ENCODE results near the gene MFSD1. TPM values are rescaled to one million over a fixed set of nuclear protein-coding genes. Genes with fewer than 3 reads are reported as not detected.

The MFSD1 gene
- total and polyA plus RNA-seq, 9 of the 15 experiments (the other 6 are each of a cell fraction or from before 2014, with no cell fraction given), result 8.7 to 49.5 (median 28.6) TPM

GRCh38 chr3:158773166-158773565, 28.7 kb upstream of the MFSD1 start (continued):
- TF ChIP-seq FOXK2 (conservative IDR thresholded peaks at IDR 0.05 in 1 of 2, IDR thresholded peaks at IDR 0.05 in 1 of 2; ENCODE audit: low read depth in 2 of 2), result peak; percentile 55 to 67; a peak in 2 of 4 replicates
- no peak for TF ChIP-seq HMG20A (CRISPR knock-in tag; conservative IDR thresholded peaks at IDR 0.05)
- no peak for TF ChIP-seq PHTF2 (CRISPR knock-in tag; IDR thresholded peaks at IDR 0.05)
- no peak for TF ChIP-seq ARNT (IDR thresholded peaks at IDR 0.05)
- TF ChIP-seq ZNF436 (CRISPR knock-in tag; IDR thresholded peaks at IDR 0.05), result no peak
- peak; percentile 90 for TF ChIP-seq ZNF24 (IDR thresholded peaks at IDR 0.05)

DNA sequence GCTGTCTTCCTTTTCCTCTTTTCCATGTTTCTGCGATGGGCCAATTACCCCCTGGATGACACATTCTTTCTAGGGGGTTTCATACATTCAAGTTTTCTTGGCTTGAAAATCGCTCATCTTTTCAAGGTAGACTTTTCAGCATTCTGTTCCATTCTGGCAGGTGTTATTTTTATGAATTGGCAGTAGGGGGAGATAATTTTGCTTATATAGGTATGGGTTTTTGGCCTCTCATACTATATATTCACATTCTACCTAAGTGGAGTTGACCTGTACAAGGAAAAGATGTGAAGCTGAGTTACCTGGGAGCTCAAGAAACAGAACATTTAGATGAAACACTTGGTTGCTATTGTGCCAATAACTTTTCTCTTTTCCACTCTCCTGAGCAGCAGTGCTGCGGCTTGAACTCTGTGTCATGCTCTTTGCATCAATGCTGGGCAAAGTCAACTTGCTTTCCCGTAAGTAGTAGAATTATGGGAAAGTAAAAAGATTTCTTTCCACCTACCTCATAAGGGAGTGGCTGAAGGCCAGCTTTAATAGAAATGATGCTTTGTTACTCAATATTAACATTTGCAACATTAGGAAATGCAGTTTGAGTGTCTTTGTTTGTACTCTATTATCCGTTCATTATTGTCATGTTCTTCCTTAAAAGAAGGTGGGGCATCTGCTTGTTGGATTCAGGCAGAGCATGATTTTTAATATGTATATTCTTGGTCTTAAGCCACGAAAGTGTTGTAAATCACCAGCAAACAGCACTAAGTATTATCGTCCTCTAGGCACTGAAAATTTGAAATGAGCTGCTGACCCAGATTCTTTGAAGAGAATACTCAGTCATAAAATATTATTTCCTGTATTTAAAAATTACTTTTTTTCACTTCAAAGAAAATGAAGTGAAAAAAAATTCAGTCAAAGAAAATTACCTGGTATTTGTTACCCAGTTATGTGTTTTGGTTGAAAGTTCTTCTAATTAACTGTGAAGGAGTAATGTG, 27.7 kb upstream of the MFSD1 start:
- POLR2A ChIA-PET, result no interaction called here
- no peaks in the 10 kb centered on the region for H3K27me3 ChIP-seq (ENCODE audit: control insufficient read depth in 2 of 2, insufficient read depth in 2 of 2, low read length in 2 of 2)
- no peak for DNase-seq (ENCODE audit: extremely low read depth in 1 of 4, low spot score in 3 of 4)
- H4K20me1 ChIP-seq (replicated peaks; ENCODE audit: control insufficient read depth, insufficient read depth, low read length), result no peaks in the 10 kb centered on the region
- H3K9me1 ChIP-seq (ENCODE audit: control insufficient read depth, insufficient read depth, low read length), result no peaks in the 10 kb centered on the region
- ATAC-seq, result no peak
- 61% methylated on average over 7 of the region's 7 CpGs for WGBS (ENCODE audit: insufficient coverage, low coverage, missing lambda C conversion rate)
- H3K27ac ChIP-seq (ENCODE audit: extremely low read depth, low read depth, low read length), result no peak overlapping the region
- H3K9me3 ChIP-seq (replicated peaks; ENCODE audit: control insufficient read depth, insufficient read depth, low read depth, low read length), result no peaks in the 10 kb centered on the region
- intact Hi-C loops (cut with micrococcal nuclease), result loop anchor here (1.0 kb wide), 1 partner anchor 47 kb away; no protein-coding TSS in a partner anchor
- CTCF ChIA-PET (ENCODE audit: low intra/inter-chr PET ratio), result no interaction called here
- H3K4me3 ChIP-seq, result no peak overlapping the region
- peaks cover 15 to 49% of the 10 kb centered on the region in 2 experiments; a peak in 4 of 5 replicates for H3K4me1 ChIP-seq (replicated peaks in 1 of 2; ENCODE audit: control insufficient read depth in 2 of 2, insufficient read depth in 2 of 2, low read length in 2 of 2)
- H3K36me3 ChIP-seq (ENCODE audit: control insufficient read depth, insufficient read depth, low read length), result no peaks in the 10 kb centered on the region; the same call in 2 of the 3 replicates
- TF ChIP-seq, protein P1, sequence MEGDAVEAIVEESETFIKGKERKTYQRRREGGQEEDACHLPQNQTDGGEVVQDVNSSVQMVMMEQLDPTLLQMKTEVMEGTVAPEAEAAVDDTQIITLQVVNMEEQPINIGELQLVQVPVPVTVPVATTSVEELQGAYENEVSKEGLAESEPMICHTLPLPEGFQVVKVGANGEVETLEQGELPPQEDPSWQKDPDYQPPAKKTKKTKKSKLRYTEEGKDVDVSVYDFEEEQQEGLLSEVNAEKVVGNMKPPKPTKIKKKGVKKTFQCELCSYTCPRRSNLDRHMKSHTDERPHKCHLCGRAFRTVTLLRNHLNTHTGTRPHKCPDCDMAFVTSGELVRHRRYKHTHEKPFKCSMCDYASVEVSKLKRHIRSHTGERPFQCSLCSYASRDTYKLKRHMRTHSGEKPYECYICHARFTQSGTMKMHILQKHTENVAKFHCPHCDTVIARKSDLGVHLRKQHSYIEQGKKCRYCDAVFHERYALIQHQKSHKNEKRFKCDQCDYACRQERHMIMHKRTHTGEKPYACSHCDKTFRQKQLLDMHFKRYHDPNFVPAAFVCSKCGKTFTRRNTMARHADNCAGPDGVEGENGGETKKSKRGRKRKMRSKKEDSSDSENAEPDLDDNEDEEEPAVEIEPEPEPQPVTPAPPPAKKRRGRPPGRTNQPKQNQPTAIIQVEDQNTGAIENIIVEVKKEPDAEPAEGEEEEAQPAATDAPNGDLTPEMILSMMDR (IDR thresholded peaks at IDR 0.05 in 2 of 3, conservative IDR thresholded peaks at IDR 0.05 in 1 of 3; ENCODE audit: insufficient read depth in 2 of 3, low read depth in 1 of 3, low read length in 3 of 3), result peak in 2 of 3 experiments; percentile 9 to 18; a peak in 1 of 6 replicates
- no peak for TF ChIP-seq ZNF551 (CRISPR knock-in tag; IDR thresholded peaks at IDR 0.05)
- H3K9ac ChIP-seq (ENCODE audit: insufficient read depth in 1 of 2, low read depth in 2 of 2, low read length in 2 of 2), result no peak overlapping the region
- H2AFZ ChIP-seq (ENCODE audit: low read depth, low read length), result no peak overlapping the region; the same call in none of the 2 replicates
- in situ Hi-C loops (cut with MboI), result no loop called here
- BruUV-seq (replicated peaks), result no TSS peak
- no peaks in the 10 kb centered on the region for H3K79me2 ChIP-seq (ENCODE audit: control insufficient read depth, insufficient read depth, low read length)
- no peak for FAIRE-seq
- peak overlapping the region; percentile 44; the same call in 1 of the 2 replicates for H3K4me2 ChIP-seq (ENCODE audit: insufficient read depth, low read length)

Data from K562 (cell line).